K562 treated with DMSO at 1 percent for 24 hours (cell line): Measurements from ENCODE around the gene MYOM1. TPM values are rescaled to one million over a fixed set of nuclear protein-coding genes. Genes with fewer than 3 reads are reported as not detected.

Experiments used
- total RNA-seq: library from RNA; unstranded; fragments of 300-600 nt; gene quantifications from 2 replicates; pipeline ENCODE4 v1.2.3, GENCODE V29; 2022; ENCODE audit warnings: low read depth; ENCODE audit not compliant: insufficient read depth

The MYOM1 gene
- 1.9 and 2.1 TPM in 2 replicates for total RNA-seq

DNA sequence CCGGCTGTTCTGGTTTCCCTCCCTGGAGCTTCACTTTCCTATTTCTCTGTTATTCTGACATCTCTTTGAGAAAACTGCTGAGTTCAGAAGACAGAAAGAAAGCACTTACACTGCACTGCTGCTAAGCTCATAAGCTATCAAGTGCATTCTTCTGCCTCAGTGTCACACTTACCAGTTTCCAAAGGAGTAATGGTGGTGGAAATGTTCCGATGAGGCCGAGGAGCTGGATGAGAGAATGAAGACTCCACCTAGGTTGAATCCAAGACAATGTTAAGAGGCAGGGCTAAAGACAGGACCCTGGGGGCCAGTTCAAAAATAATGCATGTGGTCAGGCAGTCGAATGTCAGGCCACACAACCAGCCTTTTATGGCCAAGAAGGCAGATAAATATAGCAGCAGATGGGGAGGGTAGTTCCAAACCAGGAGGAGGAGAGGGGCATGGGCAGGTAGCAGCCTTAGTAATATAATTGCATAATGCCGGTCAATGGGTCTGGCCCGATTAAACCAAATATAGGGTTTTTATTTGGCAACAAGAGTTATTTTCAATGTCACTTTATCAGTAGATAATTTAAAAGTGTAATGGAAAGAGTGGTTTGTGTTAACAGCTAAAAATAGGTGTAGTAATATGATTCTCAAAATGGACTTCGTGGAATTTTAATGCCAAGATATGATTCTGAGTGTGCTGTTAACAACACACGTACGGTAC, at the start of gene MYOM1:
MYOM1 (minus strand) TSS at position 338 of the 705 bp plus-strand sequence. CDS start 4,745 bp downstream, outside the sequence.

DNA sequence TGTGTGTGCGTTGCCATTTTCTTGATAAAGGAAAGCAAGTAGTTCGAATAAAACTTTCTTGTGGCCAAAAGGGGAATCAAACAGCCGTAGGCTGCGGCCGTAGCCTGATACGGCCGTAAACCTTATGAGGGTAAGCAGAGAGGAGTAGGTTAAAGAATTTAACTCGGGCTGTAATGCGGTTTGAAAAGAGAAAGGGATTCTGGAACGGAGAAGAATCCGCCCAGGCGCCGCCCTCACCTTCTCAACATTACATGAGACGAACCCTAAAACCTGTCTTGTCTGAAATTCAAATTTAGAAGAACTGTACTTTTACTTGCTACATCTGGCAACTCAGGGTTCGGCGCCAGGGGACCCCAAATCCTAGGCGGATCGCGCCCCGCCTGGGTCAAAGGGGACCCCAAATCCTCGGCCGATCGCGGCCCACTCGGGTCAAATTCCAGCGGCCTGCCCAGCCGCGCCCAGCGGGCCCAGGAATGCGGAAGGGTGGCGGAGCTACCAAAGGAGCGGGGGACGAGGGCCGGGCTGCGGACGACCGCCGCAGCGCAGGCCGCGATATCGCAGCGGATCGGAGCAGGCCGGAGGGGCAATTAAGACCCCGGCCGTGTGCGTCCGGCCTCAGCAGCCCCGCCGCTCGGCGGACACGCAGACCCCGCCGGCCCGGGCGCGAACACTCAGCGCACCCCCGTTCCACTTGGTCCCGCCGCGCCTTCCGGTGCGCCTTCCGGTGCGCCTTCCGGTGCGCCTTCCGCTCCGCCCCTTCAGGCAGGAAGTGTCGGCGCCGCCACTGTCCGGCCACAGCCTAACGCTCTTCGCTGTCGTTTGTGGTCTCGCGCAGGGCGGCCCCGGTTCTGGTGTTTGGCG, 41.8 kb upstream of the MYOM1 start, which contains the start of gene MYL12B:
MYL12B (plus strand) TSS at position 761 of the 861 bp plus-strand sequence. CDS start 10,766 bp downstream, outside the sequence.

DNA sequence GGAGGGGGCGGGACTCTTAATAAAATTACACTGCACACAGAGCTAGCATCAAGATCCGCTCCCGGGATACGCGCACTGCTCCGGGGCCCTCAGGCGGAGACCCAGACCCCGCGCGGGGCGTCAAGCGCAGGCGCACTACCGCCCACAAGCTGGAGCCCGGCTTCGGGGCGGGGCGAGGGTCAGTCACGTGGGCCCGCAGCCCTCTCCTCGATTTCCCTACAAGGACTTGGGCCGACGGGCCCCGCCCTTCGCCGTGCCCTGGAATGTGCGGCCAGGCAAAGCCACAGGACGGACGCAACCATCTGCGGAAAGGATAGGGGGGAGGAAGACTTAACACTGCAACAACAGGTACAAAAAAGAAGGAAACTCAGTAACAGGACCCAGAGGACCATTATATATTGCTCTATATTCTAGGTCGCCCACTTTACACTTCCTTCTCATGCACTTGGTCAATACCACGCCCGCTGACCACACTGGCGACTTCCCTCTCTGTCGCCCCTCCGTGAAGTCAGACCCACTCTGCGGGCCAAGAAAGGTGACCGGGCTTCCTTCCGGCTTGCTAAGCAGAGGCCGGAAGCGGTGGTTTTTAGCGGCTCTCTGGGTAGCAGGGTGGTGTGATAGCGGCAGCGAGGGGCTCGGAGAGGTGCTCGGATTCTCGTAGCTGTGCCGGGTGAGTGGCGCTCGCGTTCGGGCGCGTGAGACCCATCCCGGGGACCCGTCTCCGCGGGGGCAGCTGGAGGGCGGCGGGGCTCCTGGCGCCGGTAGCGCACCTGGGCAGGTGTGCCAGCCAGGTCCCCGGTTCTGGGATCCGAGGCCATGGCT, 27.7 kb upstream of the MYOM1 start, which contains the start of gene MYL12A:
MYL12A (plus strand) TSS at position 562 of the 822 bp plus-strand sequence. CDS start 5,447 bp downstream, outside the sequence.

Other genes with a start within 250 kb of the MYOM1 start
- gene LPIN2, start 206.8 kb downstream of the MYOM1 start, total RNA-seq, result 34.4 and 37.7 TPM in 2 replicates
- 306 and 338 TPM in 2 replicates for gene MYL12A, start 27.8 kb upstream of the MYOM1 start, total RNA-seq
- 264 and 283 TPM in 2 replicates for gene MYL12B, start 42.2 kb upstream of the MYOM1 start, total RNA-seq
- gene TGIF1, start 230.2 kb upstream of the MYOM1 start, total RNA-seq, result 40.7 and 41.1 TPM in 2 replicates